GM12874 (cell line): ENCODE data around the gene TCEA2.
A peak's percentile ranks its signal among the peaks of the same experiment; 100 is the strongest.

Experiments
- TF ChIP-seq, protein P1 (sequence below): IDR thresholded peaks from 2 replicates; pipeline ENCODE4 v1.5.1; 2011; ENCODE audit warnings: low read depth, mild to moderate bottlenecking, control low read depth, low read length, moderate library complexity; ENCODE audit not compliant: insufficient read depth

TCEA2 gene

DNA sequence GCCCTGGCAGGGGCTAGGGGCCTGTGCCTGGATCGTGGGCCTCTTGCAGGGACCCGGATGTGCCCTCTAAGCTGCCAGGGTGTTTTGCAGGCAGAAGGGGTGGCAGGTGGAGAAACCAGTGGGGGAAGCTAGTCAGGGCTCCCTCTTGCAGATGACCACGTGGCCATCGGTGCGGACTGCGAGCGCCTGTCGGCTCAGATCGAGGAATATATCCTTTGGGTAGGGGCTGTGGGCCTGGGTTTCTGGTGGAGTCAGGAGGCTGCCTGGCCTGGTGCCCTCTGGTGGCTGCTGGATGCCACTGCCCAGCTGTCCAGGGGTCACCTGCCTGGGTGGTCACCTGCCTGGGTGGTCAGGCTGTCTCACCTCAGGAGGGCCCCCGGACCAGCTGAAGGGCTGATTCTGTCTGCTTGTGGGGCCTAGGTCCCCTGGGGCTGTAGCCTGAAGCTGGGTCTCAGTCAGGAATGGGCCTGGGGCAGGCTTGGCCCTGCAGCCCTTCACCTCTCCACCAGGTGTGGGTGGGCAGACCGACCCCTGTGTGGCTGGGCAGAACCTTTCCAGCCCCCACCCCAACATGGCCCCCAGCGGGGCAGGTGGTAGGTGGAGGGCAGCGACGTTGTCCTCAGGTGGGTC, 6.7 kb downstream of the TCEA2 start:
- TF ChIP-seq, protein P1, sequence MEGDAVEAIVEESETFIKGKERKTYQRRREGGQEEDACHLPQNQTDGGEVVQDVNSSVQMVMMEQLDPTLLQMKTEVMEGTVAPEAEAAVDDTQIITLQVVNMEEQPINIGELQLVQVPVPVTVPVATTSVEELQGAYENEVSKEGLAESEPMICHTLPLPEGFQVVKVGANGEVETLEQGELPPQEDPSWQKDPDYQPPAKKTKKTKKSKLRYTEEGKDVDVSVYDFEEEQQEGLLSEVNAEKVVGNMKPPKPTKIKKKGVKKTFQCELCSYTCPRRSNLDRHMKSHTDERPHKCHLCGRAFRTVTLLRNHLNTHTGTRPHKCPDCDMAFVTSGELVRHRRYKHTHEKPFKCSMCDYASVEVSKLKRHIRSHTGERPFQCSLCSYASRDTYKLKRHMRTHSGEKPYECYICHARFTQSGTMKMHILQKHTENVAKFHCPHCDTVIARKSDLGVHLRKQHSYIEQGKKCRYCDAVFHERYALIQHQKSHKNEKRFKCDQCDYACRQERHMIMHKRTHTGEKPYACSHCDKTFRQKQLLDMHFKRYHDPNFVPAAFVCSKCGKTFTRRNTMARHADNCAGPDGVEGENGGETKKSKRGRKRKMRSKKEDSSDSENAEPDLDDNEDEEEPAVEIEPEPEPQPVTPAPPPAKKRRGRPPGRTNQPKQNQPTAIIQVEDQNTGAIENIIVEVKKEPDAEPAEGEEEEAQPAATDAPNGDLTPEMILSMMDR, result peak; percentile 91

DNA sequence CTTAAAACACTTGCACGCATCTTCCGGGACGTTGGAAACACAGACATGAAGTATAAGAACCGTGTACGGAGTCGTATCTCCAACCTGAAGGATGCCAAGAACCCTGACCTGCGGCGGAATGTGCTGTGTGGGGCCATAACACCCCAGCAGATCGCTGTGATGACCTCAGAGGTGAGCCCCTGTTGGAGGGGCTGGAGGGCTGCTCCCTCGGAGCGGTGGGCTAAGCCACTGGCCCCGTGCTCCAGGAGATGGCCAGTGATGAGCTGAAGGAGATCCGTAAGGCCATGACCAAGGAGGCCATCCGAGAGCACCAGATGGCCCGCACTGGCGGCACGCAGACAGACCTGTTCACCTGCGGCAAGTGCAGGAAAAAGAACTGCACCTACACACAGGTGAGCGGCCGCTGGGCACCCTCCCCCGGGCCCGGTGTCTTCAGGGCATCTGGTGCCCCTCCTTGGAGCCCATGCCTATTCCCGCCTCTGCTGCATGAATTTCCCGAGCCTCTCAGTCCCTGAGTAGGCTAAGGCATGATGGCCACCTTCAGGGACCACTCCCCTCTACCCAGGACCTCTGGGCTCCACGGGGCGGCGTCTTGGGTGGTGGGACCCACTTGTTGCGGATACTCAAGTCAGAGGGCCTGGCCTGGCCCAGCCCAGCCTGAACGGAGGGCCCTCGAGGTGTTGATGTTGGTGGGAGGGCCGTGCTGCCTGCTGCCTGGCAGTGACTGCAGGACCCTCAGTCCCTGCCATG, 7.4 kb downstream of the TCEA2 start:
- TF ChIP-seq, protein P1, result no peak

DNA sequence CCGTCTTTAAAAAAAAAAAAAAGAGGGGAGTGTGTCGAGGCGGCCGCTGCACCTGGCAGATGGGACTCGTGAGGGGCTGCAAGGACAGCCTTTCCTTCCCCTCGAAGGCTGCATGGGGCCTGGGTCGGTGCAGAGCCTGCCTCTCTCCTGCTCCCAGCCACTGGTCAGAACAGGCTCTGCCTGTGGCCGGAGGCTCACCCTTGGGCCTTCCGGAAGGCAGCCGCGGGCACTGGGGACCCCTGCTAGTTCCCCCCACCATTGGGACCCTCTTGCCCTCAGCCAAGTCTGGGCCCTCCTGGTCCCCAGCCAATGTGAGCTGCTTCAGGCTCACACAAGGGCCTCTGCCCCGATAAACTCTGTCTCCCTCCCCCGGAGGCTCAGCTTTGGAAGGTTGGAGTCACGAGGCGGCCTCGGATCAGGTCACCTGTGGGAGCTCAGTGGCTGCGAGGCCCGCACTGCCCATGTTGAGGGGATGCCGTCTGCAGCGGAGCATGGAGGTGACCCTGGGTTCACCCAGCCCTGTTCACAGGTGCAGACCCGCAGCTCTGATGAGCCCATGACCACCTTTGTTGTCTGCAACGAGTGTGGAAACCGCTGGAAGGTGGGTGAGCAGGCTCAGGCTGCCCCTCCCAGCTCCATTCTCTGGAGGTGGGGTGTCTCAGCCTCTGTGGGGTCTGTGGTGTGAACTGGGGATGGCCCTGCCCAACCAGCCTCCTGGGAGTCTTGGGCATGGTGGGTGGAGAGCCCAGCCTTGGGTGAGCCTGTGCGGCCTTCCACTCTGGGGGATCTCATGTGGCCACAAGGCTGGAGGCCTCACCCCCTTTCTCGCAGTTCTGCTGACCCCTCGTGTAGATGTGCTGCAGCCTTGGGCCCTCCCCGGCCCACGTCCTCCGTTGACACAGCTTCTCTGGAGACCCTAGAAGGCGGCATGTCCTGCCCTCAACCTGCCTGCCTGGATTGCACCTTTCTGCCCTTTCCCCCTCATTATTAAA, 8.6 kb downstream of the TCEA2 start:
- TF ChIP-seq, protein P1, result no peak

DNA sequence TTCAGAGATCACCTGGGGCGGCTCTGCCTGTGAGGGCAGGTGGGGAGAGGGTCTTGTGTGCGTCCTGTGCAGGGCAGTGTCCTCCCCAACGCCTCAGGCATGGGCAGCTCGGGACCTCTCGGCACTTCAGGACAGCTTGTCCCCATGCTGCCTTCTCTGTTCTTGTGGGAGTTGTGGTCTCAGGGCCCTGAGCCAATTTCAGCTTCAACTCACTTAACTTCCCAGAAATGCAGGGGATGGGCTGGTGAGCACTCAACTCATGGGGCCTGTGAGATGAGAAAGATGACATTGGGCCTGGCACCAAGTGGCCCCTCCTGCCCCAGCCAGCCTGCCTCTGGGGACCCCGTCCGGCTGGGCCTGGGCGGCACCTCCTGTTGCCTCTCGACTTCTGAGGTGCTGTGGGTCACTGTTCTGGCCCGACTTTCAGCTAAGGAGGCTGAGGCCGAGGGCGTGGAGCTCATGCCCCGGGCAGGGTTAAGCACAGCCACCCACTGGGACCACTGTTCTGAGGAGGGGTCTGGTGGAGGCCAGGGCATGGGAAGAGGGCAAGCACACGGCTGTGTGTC, 9.6 kb downstream of the TCEA2 start:
- TF ChIP-seq, protein P1, result no peak

DNA sequence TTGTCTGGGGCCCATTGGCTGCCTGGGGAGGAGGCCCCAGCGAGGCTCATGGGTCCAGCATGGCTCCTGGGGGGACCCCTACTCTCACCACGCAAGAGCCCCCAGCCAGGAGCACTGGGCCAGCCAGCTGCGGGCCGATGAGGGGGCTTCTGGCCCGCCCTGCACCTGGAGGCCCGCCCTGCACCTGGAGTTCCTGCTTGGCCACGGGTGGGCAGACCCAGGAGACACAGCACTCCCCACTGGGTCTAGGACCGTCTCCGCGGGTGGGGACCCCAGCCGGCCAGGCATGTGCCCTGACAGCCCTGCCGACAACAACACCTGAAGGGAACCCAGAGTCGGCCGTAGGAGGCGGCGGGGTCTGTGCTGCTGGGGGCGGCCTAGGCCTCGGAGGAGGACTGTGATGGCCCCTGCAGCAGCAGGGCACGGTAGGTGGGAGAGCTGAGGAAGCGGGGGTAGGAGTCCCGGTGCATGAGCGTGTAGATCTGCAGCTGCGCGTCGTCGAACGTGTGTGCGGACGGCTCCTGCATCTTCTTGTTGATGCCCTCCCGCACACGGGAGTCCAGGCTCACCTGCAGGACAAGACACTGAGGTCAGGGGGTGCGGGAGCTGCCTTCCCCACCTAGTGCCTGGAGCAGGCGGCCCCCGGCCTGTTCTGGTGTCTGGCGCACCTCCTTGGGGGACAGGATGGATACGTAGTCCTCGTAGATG, 10.6 kb downstream of the TCEA2 start:
- TF ChIP-seq, protein P1, result no peak

DNA sequence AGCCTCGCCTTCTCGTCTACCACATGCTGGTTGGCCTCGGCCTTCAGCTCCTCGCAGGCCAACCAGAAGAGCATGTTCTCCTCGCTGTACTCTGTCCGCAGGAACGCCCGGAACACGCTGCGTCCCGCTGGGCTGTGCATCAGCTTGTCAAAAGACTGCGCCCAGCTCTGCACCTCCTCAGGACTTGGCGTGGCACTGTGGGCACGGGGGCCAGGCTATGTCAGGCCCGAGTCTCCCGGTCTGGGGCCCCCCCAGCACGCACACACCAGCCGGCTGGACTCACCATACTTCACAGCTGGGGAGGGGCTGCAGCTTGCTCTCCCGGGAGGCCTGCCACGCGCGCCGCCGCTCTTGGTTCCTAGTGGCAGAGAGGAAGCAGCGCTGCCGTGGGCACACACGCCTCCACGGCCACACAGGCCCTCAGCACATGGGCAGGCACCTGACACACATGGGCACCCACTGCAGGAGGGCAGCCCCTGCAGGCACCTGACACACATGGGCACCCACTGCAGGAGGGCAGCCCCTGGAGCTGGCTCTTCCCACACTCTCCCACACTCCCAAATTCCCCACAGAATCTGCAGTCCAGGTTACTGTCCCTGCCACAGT, 11.3 kb downstream of the TCEA2 start:
- TF ChIP-seq, protein P1, result no peak
